GM12878 (cell line): ENCODE measurements around the gene CFAP141. TPM values are rescaled to one million over a fixed set of nuclear protein-coding genes. Genes with fewer than 3 reads are reported as not detected.

Source experiments
- ATAC-seq: fragments of 200-7000 bp; cut with Tn5 transposase; 3 replicates; pipeline ENCODE4 v1.9.1; 2020; ENCODE audit warnings: mild to moderate bottlenecking, moderate library complexity
- BruUV-seq: library from RNA; stranded (reverse); fragments of 400-500 nt; replicated peaks from 2 replicates; lab custom pipeline; 2021; lab: Mats Ljungman, UMichigan
- CTCF ChIA-PET: fragments of 300-600 bp; sonication (Branson Sonifier 250); formaldehyde crosslinking; extraction: SDS; loops from one replicate; lab custom pipeline; 2021; ENCODE audit warnings: inconsistent platforms; lab: Yijun Ruan, JAX
- POLR2A ChIA-PET: fragments of 350-600 bp; formaldehyde crosslinking; extraction: SDS; loops from one replicate; lab custom pipeline; 2021; ENCODE audit warnings: inconsistent platforms; lab: Charles Lee
- RAD21 ChIA-PET: fragments of 300-600 bp; sonication (Branson Sonifier 250); formaldehyde crosslinking; loops from one replicate; lab custom pipeline; 2023; ENCODE audit warnings: antibody characterized with exemption; ENCODE audit not compliant: unreplicated experiment; lab: Charles Lee
- SMC1A ChIA-PET: fragments of 300-600 bp; sonication (Branson Sonifier 250); formaldehyde crosslinking; loops from one replicate; lab custom pipeline; 2023; ENCODE audit not compliant: unreplicated experiment, uncharacterized antibody; lab: Charles Lee
- DNase-seq: peaks from one replicate; pipeline ENCODE4 v3.0.0-alpha.2; 2011; ENCODE audit warnings: low read depth, low spot score
- FAIRE-seq: peaks from 3 replicates; lab custom pipeline; 2011; peaks lifted over from hg19 to GRCh38; lab: Jason Lieb, UNC
- H2AFZ ChIP-seq: 2 replicates; pipeline ENCODE4 v1.6.0; 2011; ENCODE audit warnings: low read depth, low read length, control low read depth; ENCODE audit not compliant: control insufficient read depth
- H3K27ac ChIP-seq: 2 replicates; pipeline ENCODE4 v1.5.1; 2011; ENCODE audit warnings: control low read depth; ENCODE audit not compliant: control insufficient read depth, insufficient read depth
- H3K27me3 ChIP-seq, 2 experiments: replicated peaks in 1 of 2; 2 replicates each; pipeline versions ENCODE4 v1.6.0 to v1.6.1; 2011; ENCODE audit warnings: low read length in 1 of 2; ENCODE audit not compliant: control insufficient read depth in 2 of 2, insufficient read depth in 2 of 2
- H3K36me3 ChIP-seq, 2 experiments: 2 replicates each; pipeline ENCODE4 v1.5.1; 2011; ENCODE audit warnings: low read length in 1 of 2; ENCODE audit not compliant: control insufficient read depth in 2 of 2, insufficient read depth in 2 of 2
- H3K4me1 ChIP-seq: 2 replicates; pipeline ENCODE4 v1.6.1; 2011; ENCODE audit warnings: mild to moderate bottlenecking, low read length, moderate library complexity, mixed read lengths; ENCODE audit not compliant: control insufficient read depth, insufficient read depth
- H3K4me2 ChIP-seq: 2 replicates; pipeline ENCODE4 v1.6.0; 2011; ENCODE audit warnings: control low read depth; ENCODE audit not compliant: control insufficient read depth, insufficient read depth
- H3K4me3 ChIP-seq: fragments of 200-600 bp; sonication (generic); 2 replicates; pipeline ENCODE4 v1.5.1; 2016
- H3K79me2 ChIP-seq: 2 replicates; pipeline ENCODE4 v1.6.0; 2011; ENCODE audit warnings: low read length; ENCODE audit not compliant: control insufficient read depth, insufficient read depth
- H3K9ac ChIP-seq: 2 replicates; pipeline ENCODE4 v1.8.0; 2011; ENCODE audit warnings: low read length, control low read depth, mixed read lengths; ENCODE audit not compliant: control insufficient read depth, insufficient read depth
- H3K9me3 ChIP-seq: replicated peaks from 3 replicates; pipeline ENCODE4 v1.5.1; 2011; ENCODE audit warnings: mild to moderate bottlenecking, low read length; ENCODE audit not compliant: control insufficient read depth, insufficient read depth
- H4K20me1 ChIP-seq: 2 replicates; pipeline ENCODE4 v1.6.0; 2011; ENCODE audit not compliant: control insufficient read depth, insufficient read depth
- BCL3 ChIP-seq: IDR thresholded peaks from 2 replicates; pipeline ENCODE4 v1.6.1; 2011; ENCODE audit warnings: borderline replicate concordance, low read depth, mild to moderate bottlenecking, moderate library complexity, low read length; ENCODE audit not compliant: insufficient read depth, poor library complexity, severe bottlenecking
- CBX3 ChIP-seq: fragments of 200-600 bp; sonication (generic); IDR thresholded peaks from 2 replicates; pipeline ENCODE4 v1.6.1; 2016; ENCODE audit warnings: low read depth, borderline replicate concordance
- CHD1 ChIP-seq: IDR thresholded peaks from 2 replicates; pipeline ENCODE4 v1.6.1; 2012; ENCODE audit warnings: low read depth, low read length, improper control_type of control experiment
- CREM ChIP-seq: IDR thresholded peaks from 2 replicates; pipeline ENCODE4 v1.6.1; 2014; ENCODE audit warnings: antibody characterized with exemption, low read depth
- EGR1 ChIP-seq, 2 experiments: IDR thresholded peaks; 1 replicate in 1 of 2; 2 replicates in 1 of 2; pipeline ENCODE4 v1.6.1; 2011 to 2012; ENCODE audit warnings: low read depth in 2 of 2, low read length in 2 of 2, borderline replicate concordance in 1 of 2, mild to moderate bottlenecking in 1 of 2, moderate library complexity in 1 of 2
- HDAC2 ChIP-seq: fragments of 200-600 bp; sonication (generic); IDR thresholded peaks from 2 replicates; pipeline ENCODE4 v1.6.1; 2017
- IRF3 ChIP-seq: fragments of 450-650 bp; IDR thresholded peaks from 2 replicates; pipeline ENCODE4 v1.6.1; 2014; ENCODE audit warnings: mild to moderate bottlenecking
- JUNB ChIP-seq: IDR thresholded peaks from 2 replicates; pipeline ENCODE4 v1.6.1; 2016; ENCODE audit warnings: antibody characterized with exemption, mild to moderate bottlenecking
- JUND ChIP-seq: IDR thresholded peaks from 2 replicates; pipeline ENCODE4 v1.6.1; 2012; ENCODE audit warnings: low read depth, mild to moderate bottlenecking, low read length, improper control_type of control experiment, moderate library complexity
- MTA2 ChIP-seq: fragments of 450-650 bp; IDR thresholded peaks from 2 replicates; pipeline ENCODE4 v1.6.1; 2016; ENCODE audit warnings: low read depth, mild to moderate bottlenecking, moderate library complexity
- NR2C1 ChIP-seq: fragments of 450-650 bp; IDR thresholded peaks from 2 replicates; pipeline ENCODE4 v1.6.1; 2017; ENCODE audit warnings: antibody characterized with exemption, mild to moderate bottlenecking, moderate library complexity
- NR2F1 ChIP-seq: fragments of 450-650 bp; conservative IDR thresholded peaks from 2 replicates; pipeline ENCODE4 v1.6.1; 2017; ENCODE audit warnings: mild to moderate bottlenecking
- POLR2AphosphoS5 ChIP-seq: IDR thresholded peaks from 2 replicates; pipeline ENCODE4 v1.6.1; 2011; ENCODE audit warnings: mild to moderate bottlenecking, low read length, inconsistent platforms
- POU2F2 ChIP-seq: IDR thresholded peaks from 3 replicates; pipeline ENCODE4 v1.6.1; 2011; ENCODE audit warnings: low read depth, mild to moderate bottlenecking, low read length, borderline replicate concordance
- TCF7 ChIP-seq: IDR thresholded peaks from 2 replicates; pipeline ENCODE4 v1.6.1; 2014; ENCODE audit warnings: antibody characterized with exemption, borderline replicate concordance
- YY1 ChIP-seq: IDR thresholded peaks from 2 replicates; pipeline ENCODE4 v1.6.1; 2011; ENCODE audit warnings: low read depth, mild to moderate bottlenecking, low read length
- ZBED1 ChIP-seq: IDR thresholded peaks from 2 replicates; pipeline ENCODE4 v1.6.1; 2016; ENCODE audit warnings: borderline replicate concordance
- WGBS: methylation state at CpG from one replicate; pipeline ENCODE4 v1.1.6; 2016; ENCODE audit warnings: low lambda C conversion rate; ENCODE audit not compliant: insufficient replicate concordance, insufficient coverage; ENCODE audit errors: missing lambda C conversion rate; 5-methylcytosine and 5-hydroxymethylcytosine counted together
- in situ Hi-C: fragments of 300-500 bp; cut with MboI; formaldehyde crosslinking; loops from 9 replicates; pipeline ENCODE4 v1.14.3; 2018; ENCODE audit warnings: mixed read lengths
- intact Hi-C: fragments of 100-400 bp; cut with micrococcal nuclease; formaldehyde crosslinking; loops from one replicate; pipeline ENCODE4 v1.14.2; 2022; ENCODE audit not compliant: unreplicated experiment
- polyA plus RNA-seq, 11 experiments: library from polyadenylated mRNA; depleted of rRNA in 4 of 11; unstranded in 6 of 11; stranded (reverse) in 5 of 11; fragments of >200 nt; fragmentation: Nextera tagmentation in 4 of 11; fragmentation: Illumina TruSeq in 1 of 11; extraction: Ambion mirVana in 4 of 11; extraction: Trizol in 1 of 11; gene quantifications; 1 replicate in 1 of 11; 2 replicates in 10 of 11; pipeline versions ENCODE4 v1.2.1 to v1.2.3, GENCODE V29; 2011 to 2016; ENCODE audit warnings: inconsistent platforms in 2 of 11, missing spikeins in 2 of 11, low read depth in 1 of 11
- total RNA-seq, 4 experiments: library from RNA; depleted of rRNA in 3 of 4; stranded (reverse); fragments of >200 nt in 3 of 4; fragmentation: Illumina TruSeq in 1 of 4; extraction: Trizol in 1 of 4; gene quantifications; 2 replicates each; pipeline versions ENCODE4 v1.2.1 to v1.2.3, GENCODE V29; 2013 to 2021
- TF ChIP-seq, protein P1 (sequence below): fragments of 450-650 bp; formaldehyde crosslinking; IDR thresholded peaks from 2 replicates; pipeline ENCODE4 v1.4.0; 2022; ENCODE audit warnings: mild to moderate bottlenecking, moderate library complexity

The CFAP141 gene
- total and polyA plus RNA-seq, 10 of the 15 experiments (the other 5 are each of a cell fraction or from before 2014, with no cell fraction given): not detected

DNA sequence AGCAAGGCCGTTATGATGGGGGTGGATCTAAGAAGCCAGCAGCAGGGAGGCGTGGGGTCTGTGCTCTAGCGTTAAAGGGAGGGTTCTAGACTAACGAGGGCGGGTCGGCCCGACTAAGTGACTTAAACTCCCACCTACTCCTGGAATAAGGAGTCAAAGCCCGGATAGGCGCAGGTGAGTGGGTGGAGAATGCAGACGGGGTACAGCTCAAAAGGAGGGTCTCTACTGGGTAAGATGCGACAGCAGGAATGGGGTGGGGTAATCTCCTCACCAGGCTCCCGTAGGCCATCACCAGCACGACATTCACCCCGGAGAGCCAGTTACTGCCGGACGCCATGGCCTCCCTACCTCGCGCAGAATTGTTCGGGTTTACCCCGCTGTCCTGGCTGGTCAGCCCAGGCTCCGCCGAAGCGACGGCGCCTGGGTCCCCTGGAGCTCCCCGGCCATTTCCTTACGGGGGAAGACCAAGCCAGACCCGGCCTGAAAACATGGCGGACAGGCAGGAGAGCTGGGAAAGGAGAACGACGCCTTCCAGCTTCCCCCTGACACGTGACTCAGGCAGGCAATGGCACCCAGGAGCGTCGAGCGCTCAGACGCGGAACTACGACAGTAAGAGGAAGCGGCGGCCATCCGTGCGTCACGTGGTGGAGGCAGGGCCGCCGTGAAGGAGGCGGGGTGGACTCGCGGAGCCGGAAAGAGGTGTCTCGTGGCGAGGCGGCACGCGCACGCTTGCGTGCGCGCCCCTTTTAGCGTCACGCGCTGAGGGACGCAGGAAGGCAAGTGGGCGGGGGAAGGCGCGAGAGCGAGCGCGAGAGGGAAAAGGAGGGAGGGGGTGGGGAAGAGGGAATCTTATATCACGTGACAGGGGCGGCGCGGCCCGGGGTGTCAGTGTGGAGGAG lies 14.2 kb upstream of the CFAP141 start, which contains the start of gene UBAP2L:
TSS of gene UBAP2L (plus strand) at position 885 of the 899 bp plus-strand sequence. CDS start 4,169 bp downstream, outside the sequence.
- TSS peak; percentile 81 for BruUV-seq
- H3K4me1 ChIP-seq: peaks cover 21% of the 10 kb centered on the region
- H3K36me3 ChIP-seq: peaks cover 0 to 18% of the 10 kb centered on the region in 2 experiments; a peak in 2 of 4 replicates
- CTCF ChIA-PET: interaction anchor here (0.6 to 4.6 kb wide), 5 partner anchors 21 to 259 kb away, joined by 3 to 29 read pairs (median 5); no protein-coding TSS in a partner anchor
- RAD21 ChIA-PET: interaction anchor here (1.0 to 2.2 kb wide), 3 partner anchors 52 to 650 kb away, joined by 3 to 12 read pairs (median 4); partner anchors contain the start of genes HAX1 and KCNN3
- FAIRE-seq: peak; percentile 96
- peak within 1 kb of the TSS; percentile 100 for H3K9ac ChIP-seq
- H3K27me3 ChIP-seq: no peaks in the 10 kb centered on the region
- WGBS: under 1% methylated on average over 64 of the region's 73 CpGs
- no peaks in the 10 kb centered on the region for H3K9me3 ChIP-seq
- POLR2A ChIA-PET: interaction anchor here (1.0 to 2.8 kb wide), 7 partner anchors 14 to 261 kb away, joined by 3 to 13 read pairs (median 6); partner anchors contain the start of gene HAX1
- H3K4me3 ChIP-seq: peak within 1 kb of the TSS; percentile 99
- in situ Hi-C loops: no loop called here
- SMC1A ChIA-PET: interaction anchor here (1.1 to 2.4 kb wide), 4 partner anchors 13 to 29 kb away, joined by 3 to 8 read pairs (median 4); partner anchors contain the start of gene TPM3
- peaks cover 85% of the 10 kb centered on the region for H3K79me2 ChIP-seq
- H3K4me2 ChIP-seq: peak within 1 kb of the TSS; percentile 93
- intact Hi-C loops: loop anchor here (2.0 kb wide), 1 partner anchor 38 kb away; no protein-coding TSS in a partner anchor
- no peaks in the 10 kb centered on the region; the same call in 1 of the 2 replicates for H4K20me1 ChIP-seq
- peak; percentile 98 for DNase-seq
- H2AFZ ChIP-seq: peak within 1 kb of the TSS; percentile 87
- peak within 1 kb of the TSS; percentile 99 for H3K27ac ChIP-seq
- peak; percentile 90 for ATAC-seq
- TF ChIP-seq NR2F1: no peak
- peak; percentile 10; the same call in 1 of the 2 replicates for TF ChIP-seq ZBED1
- peak; percentile 61; the same call in 2 of the 3 replicates for TF ChIP-seq POU2F2
- TF ChIP-seq, protein P1, sequence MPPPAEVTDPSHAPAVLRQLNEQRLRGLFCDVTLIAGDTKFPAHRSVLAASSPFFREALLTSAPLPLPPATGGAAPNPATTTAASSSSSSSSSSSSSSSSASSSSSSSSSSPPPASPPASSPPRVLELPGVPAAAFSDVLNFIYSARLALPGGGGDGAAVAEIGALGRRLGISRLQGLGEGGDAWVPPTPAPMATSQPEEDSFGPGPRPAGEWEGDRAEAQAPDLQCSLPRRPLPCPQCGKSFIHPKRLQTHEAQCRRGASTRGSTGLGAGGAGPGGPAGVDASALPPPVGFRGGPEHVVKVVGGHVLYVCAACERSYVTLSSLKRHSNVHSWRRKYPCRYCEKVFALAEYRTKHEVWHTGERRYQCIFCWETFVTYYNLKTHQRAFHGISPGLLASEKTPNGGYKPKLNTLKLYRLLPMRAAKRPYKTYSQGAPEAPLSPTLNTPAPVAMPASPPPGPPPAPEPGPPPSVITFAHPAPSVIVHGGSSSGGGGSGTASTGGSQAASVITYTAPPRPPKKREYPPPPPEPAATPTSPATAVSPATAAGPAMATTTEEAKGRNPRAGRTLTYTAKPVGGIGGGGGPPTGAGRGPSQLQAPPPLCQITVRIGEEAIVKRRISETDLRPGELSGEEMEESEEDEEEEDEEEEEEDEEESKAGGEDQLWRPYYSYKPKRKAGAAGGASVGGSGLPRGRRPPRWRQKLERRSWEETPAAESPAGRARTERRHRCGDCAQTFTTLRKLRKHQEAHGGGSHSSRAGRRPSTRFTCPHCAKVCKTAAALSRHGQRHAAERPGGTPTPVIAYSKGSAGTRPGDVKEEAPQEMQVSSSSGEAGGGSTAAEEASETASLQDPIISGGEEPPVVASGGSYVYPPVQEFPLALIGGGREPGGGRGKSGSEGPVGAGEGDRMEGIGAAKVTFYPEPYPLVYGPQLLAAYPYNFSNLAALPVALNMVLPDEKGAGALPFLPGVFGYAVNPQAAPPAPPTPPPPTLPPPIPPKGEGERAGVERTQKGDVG (CRISPR knock-in tag): no peak; the same call in 1 of the 2 replicates
- TF ChIP-seq NR2C1: peak; percentile 51; the same call in 1 of the 2 replicates
- TF ChIP-seq POLR2AphosphoS5: peak; percentile 95
- peak; percentile 96 for TF ChIP-seq YY1
- no peak for TF ChIP-seq JUND
- no peak for TF ChIP-seq TCF7
- TF ChIP-seq CREM: peak; percentile 87
- TF ChIP-seq JUNB: no peak
- TF ChIP-seq CHD1: no peak
- TF ChIP-seq CBX3: no peak
- no peak for TF ChIP-seq HDAC2
- TF ChIP-seq BCL3: no peak
- TF ChIP-seq MTA2: peak; percentile 17; the same call in 1 of the 2 replicates
- peak; percentile 34 to 97; a peak in 2 of 3 replicates for TF ChIP-seq EGR1 (IDR thresholded peaks at IDR 0.05; ENCODE audit: borderline replicate concordance in 1 of 2, low read depth in 2 of 2, low read length in 2 of 2)
- no peak for TF ChIP-seq IRF3
